Central memory CD8-positive, alpha-beta T cell (primary cell): ENCODE data around the gene PABPC5.

ENCODE experiments used
- ATAC-seq: fragments of 150-1000 bp; cut with Tn5 transposase; replicated peaks from 2 replicates; pipeline ENCODE4 v1.10.0; 2022; ENCODE audit warnings: mild to moderate bottlenecking, moderate FRiP score, moderate number of reproducible peaks; ENCODE audit not compliant: poor library complexity, severe bottlenecking; ENCODE audit errors: extremely low read depth
- DNase-seq, 2 donors: peaks; one replicate each; pipeline ENCODE4 v3.0.0; 2021; ENCODE audit warnings: low spot score in 2 of 2
- H3K27ac Mint-ChIP-seq: one replicate; pipeline ENCODE4 v1.8.0; 2022; ENCODE audit warnings: low read depth, mild to moderate bottlenecking, moderate library complexity, mixed read lengths
- H3K27me3 Mint-ChIP-seq: one replicate; pipeline ENCODE4 v1.8.0; 2022; ENCODE audit warnings: mixed read lengths
- H3K36me3 Mint-ChIP-seq: one replicate; pipeline ENCODE4 v1.8.0; 2022; ENCODE audit warnings: mild to moderate bottlenecking, moderate library complexity, mixed read lengths; ENCODE audit not compliant: insufficient read depth
- H3K4me1 Mint-ChIP-seq: one replicate; pipeline ENCODE4 v1.8.0; 2022; ENCODE audit warnings: mixed read lengths
- H3K4me3 Mint-ChIP-seq: one replicate; pipeline ENCODE4 v1.8.0; 2022; ENCODE audit warnings: mild to moderate bottlenecking, moderate library complexity, mixed read lengths
- H3K9me3 Mint-ChIP-seq: one replicate; pipeline ENCODE4 v1.8.0; 2022; ENCODE audit warnings: mixed read lengths

The PABPC5 gene

DNA sequence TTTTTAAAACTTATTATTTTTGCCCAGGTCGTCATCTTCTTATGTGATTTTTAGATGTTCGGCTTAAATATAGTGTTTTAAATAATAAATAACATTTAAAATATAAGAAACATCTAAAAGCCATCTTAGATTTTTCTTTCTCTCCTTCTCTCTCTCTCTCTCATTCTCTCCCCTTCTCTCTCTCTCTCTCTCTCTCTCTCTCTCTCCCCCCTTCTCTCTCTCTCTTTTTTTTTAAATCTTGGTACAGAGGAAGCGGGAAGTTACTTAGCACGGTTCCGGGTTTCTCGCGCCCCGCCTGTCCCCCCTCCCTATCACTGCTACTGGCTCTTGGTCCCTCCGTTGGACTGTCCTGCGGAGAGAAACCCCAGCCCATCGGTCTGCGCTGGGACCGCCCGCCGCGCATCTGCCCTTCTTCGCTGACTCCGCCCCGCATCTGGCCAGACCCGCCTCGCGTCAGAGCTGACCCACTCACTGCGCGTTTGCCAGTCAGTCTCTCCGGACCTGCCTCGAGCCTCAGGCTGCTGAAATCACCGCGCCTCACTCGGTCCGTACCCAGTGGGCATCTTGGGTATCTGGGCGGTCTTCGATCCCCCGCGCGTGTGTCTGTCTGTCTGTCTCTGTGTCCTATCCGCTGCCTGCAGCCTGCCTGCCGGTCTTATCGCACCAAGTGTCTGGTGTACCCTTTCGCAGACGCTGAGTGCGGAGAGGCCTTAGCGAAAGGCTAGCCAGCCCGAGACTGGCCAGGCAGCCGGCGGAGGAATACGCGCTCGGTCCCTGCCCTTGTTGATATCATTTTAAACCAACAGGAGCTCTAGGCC lies at the start of gene PABPC5:
TSS of gene PABPC5 (plus strand) at position 489 of the 818 bp plus-strand sequence. CDS start 739 bp downstream, outside the sequence.
- no peak for DNase-seq
- ATAC-seq: no peak
- Mint-ChIP-seq H3K27me3 (no peaks in the 10 kb centered on the region), H3K9me3 (no peaks in the 10 kb centered on the region), H3K36me3 (no peaks in the 10 kb centered on the region), H3K4me1 (no peaks in the 10 kb centered on the region), H3K27ac (no peak within 1 kb of the TSS), H3K4me3 (no peak within 1 kb of the TSS)

DNA sequence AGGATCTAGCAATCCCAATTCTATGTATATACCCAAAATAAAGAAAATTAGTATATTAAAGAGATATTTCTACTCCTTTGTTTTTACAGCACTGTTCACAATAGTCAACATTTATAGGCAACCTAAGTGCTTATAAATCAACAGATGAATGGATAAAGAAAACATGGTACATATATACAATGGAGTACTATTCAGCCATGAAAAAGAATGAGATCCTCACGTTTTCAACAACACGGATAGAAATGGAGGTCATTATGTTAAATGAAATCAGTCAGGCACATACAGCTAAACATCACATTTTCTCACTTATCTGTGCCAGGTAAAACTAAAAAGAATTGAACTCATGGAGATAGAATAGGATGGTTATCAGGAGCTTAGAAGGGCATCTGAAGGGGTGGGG lies 45.6 kb upstream of the PABPC5 start:
- Mint-ChIP-seq H3K4me3 (no peak overlapping the region), H3K27ac (no peak overlapping the region), H3K27me3 (no peaks in the 10 kb centered on the region), H3K9me3 (peaks cover 14% of the 10 kb centered on the region), H3K4me1 (no peaks in the 10 kb centered on the region), H3K36me3 (no peaks in the 10 kb centered on the region)
- ATAC-seq (no peak), DNase-seq (no peak)

DNA sequence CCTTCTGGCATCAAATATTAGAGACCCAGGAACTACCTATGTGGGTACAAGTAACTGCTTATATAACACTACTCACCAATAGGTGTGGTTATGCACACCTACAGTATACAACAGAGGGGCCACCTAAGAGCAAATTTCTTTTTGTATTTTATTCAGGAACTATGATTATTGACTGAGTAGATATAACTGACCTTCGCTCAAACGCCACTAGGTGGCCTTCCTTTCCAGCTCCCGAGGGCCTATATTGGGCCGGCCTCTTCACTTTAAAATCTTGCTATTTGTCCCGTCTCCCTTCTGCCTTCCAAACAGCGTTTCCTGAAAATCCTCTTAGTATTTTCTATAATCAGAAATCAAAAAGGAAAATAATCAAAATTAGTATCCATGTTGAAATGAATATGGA lies 19.9 kb upstream of the PABPC5 start:
- Mint-ChIP-seq H3K36me3 (peaks cover 2% of the 10 kb centered on the region), H3K4me3 (no peak overlapping the region), H3K27ac (no peak overlapping the region), H3K9me3 (peaks cover 6% of the 10 kb centered on the region), H3K4me1 (no peaks in the 10 kb centered on the region), H3K27me3 (no peaks in the 10 kb centered on the region)
- no peak for DNase-seq
- no peak for ATAC-seq

- H3K36me3 Mint-ChIP-seq: no peaks in the 10 kb centered on the region
- H3K27ac Mint-ChIP-seq: no peak overlapping the region
- no peak overlapping the region for H3K4me3 Mint-ChIP-seq
- no peaks in the 10 kb centered on the region for H3K27me3 Mint-ChIP-seq
- no peaks in the 10 kb centered on the region for H3K9me3 Mint-ChIP-seq
- no peak for ATAC-seq
- H3K4me1 Mint-ChIP-seq: no peaks in the 10 kb centered on the region
- no peak for DNase-seq
Measured at GRCh38 chrX:91435395-91435794, 756 bp downstream of the PABPC5 start.
